HEK293 (cell line): Measurements from ENCODE around the gene ARID3A.
"Not testable (repeated sequence)": the region's sequence is repeated elsewhere in the genome, so short reads cannot be mapped to it uniquely, and the experiment has no call there.

ENCODE experiments used
- YY1 ChIP-seq: fragments of 450-650 bp; formaldehyde crosslinking; IDR thresholded peaks from 2 replicates; pipeline ENCODE4 v1.5.1; 2018; ENCODE audit warnings: missing biosample characterization, missing genetic modification characterization
- ZBTB8A ChIP-seq: fragments of 450-650 bp; formaldehyde crosslinking; IDR thresholded peaks from 2 replicates; pipeline ENCODE4 v1.5.1; 2016; ENCODE audit warnings: missing biosample characterization, missing genetic modification characterization
- ZNF24 ChIP-seq: fragments of 450-650 bp; formaldehyde crosslinking; IDR thresholded peaks from 2 replicates; pipeline ENCODE4 v1.5.1; 2016; ENCODE audit warnings: missing biosample characterization, missing genetic modification characterization
- TF ChIP-seq, protein P1 (sequence below): fragments of 450-650 bp; formaldehyde crosslinking; IDR thresholded peaks from 2 replicates; pipeline ENCODE4 v1.5.1; 2016; ENCODE audit warnings: missing biosample characterization, missing genetic modification characterization, low read depth
- TF ChIP-seq, protein P2 (sequence below): fragments of 450-650 bp; formaldehyde crosslinking; IDR thresholded peaks from 2 replicates; pipeline ENCODE4 v1.5.1; 2016; ENCODE audit warnings: missing biosample characterization, missing genetic modification characterization
- TF ChIP-seq, protein P3 (sequence below): fragments of 450-650 bp; formaldehyde crosslinking; IDR thresholded peaks from 2 replicates; pipeline ENCODE4 v1.5.1; 2016; ENCODE audit warnings: missing biosample characterization, missing genetic modification characterization
- TF ChIP-seq, protein P4 (sequence below): fragments of 450-650 bp; formaldehyde crosslinking; IDR thresholded peaks from 2 replicates; pipeline ENCODE4 v1.5.1; 2016; ENCODE audit warnings: missing biosample characterization, missing genetic modification characterization
- TF ChIP-seq, protein P5 (sequence below): fragments of 450-650 bp; formaldehyde crosslinking; IDR thresholded peaks from 2 replicates; pipeline ENCODE4 v1.5.1; 2016; ENCODE audit warnings: missing biosample characterization, missing genetic modification characterization
- TF ChIP-seq, protein P6 (sequence below): fragments of 450-650 bp; formaldehyde crosslinking; IDR thresholded peaks from 2 replicates; pipeline ENCODE4 v1.5.1; 2017; ENCODE audit warnings: missing biosample characterization, missing genetic modification characterization

DNA sequence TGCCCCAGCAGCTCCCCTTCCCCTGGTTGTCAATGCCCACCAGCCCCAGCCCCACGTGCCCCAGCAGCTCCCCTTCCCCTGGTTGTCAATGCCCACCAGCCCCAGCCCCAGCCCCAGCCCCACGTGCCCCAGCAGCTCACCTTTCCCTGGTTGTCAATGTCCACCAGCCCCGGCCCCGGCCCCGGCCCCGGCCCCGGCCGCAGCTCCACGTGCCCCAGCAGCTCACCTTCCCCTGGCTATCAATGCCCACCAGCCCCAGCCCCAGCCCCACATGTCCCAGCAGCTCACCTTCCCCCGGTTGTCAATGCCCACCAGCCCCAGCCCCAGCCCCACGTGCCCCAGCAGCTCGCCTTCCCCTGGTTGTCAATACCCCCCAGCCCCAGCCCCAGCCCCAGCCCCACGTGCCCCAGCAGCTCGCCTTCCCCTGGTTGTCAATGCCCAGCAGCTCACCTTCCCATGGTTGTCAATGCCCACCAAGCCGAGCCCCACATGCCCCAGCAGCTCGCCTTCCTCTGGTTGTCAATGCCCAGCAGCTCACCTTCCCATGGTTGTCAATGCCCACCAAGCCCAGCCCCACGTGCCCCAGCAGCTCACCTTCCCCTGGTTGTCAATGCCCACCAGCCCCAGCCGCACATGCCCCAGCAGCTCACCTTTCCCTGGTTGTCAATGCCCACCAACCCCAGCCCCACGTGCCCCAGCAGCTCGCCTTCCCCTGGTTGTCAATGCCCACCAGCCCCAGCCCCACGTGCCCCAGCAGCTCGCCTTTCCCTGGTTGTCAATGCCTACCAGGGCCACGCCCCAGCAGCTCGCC lies 46.9 kb upstream of the ARID3A start:
- TF ChIP-seq, protein P1, sequence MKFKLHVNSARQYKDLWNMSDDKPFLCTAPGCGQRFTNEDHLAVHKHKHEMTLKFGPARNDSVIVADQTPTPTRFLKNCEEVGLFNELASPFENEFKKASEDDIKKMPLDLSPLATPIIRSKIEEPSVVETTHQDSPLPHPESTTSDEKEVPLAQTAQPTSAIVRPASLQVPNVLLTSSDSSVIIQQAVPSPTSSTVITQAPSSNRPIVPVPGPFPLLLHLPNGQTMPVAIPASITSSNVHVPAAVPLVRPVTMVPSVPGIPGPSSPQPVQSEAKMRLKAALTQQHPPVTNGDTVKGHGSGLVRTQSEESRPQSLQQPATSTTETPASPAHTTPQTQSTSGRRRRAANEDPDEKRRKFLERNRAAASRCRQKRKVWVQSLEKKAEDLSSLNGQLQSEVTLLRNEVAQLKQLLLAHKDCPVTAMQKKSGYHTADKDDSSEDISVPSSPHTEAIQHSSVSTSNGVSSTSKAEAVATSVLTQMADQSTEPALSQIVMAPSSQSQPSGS, result not testable (repeated sequence)
- not testable (repeated sequence) for TF ChIP-seq ZNF24; ZBTB8A (tag by site-specific recombination); YY1 (tag by site-specific recombination)
- TF ChIP-seq, protein P2, sequence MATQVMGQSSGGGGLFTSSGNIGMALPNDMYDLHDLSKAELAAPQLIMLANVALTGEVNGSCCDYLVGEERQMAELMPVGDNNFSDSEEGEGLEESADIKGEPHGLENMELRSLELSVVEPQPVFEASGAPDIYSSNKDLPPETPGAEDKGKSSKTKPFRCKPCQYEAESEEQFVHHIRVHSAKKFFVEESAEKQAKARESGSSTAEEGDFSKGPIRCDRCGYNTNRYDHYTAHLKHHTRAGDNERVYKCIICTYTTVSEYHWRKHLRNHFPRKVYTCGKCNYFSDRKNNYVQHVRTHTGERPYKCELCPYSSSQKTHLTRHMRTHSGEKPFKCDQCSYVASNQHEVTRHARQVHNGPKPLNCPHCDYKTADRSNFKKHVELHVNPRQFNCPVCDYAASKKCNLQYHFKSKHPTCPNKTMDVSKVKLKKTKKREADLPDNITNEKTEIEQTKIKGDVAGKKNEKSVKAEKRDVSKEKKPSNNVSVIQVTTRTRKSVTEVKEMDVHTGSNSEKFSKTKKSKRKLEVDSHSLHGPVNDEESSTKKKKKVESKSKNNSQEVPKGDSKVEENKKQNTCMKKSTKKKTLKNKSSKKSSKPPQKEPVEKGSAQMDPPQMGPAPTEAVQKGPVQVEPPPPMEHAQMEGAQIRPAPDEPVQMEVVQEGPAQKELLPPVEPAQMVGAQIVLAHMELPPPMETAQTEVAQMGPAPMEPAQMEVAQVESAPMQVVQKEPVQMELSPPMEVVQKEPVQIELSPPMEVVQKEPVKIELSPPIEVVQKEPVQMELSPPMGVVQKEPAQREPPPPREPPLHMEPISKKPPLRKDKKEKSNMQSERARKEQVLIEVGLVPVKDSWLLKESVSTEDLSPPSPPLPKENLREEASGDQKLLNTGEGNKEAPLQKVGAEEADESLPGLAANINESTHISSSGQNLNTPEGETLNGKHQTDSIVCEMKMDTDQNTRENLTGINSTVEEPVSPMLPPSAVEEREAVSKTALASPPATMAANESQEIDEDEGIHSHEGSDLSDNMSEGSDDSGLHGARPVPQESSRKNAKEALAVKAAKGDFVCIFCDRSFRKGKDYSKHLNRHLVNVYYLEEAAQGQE (tag by site-specific recombination), result not testable (repeated sequence)
- TF ChIP-seq, protein P3, sequence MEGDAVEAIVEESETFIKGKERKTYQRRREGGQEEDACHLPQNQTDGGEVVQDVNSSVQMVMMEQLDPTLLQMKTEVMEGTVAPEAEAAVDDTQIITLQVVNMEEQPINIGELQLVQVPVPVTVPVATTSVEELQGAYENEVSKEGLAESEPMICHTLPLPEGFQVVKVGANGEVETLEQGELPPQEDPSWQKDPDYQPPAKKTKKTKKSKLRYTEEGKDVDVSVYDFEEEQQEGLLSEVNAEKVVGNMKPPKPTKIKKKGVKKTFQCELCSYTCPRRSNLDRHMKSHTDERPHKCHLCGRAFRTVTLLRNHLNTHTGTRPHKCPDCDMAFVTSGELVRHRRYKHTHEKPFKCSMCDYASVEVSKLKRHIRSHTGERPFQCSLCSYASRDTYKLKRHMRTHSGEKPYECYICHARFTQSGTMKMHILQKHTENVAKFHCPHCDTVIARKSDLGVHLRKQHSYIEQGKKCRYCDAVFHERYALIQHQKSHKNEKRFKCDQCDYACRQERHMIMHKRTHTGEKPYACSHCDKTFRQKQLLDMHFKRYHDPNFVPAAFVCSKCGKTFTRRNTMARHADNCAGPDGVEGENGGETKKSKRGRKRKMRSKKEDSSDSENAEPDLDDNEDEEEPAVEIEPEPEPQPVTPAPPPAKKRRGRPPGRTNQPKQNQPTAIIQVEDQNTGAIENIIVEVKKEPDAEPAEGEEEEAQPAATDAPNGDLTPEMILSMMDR, result not testable (repeated sequence)
- TF ChIP-seq, protein P4, sequence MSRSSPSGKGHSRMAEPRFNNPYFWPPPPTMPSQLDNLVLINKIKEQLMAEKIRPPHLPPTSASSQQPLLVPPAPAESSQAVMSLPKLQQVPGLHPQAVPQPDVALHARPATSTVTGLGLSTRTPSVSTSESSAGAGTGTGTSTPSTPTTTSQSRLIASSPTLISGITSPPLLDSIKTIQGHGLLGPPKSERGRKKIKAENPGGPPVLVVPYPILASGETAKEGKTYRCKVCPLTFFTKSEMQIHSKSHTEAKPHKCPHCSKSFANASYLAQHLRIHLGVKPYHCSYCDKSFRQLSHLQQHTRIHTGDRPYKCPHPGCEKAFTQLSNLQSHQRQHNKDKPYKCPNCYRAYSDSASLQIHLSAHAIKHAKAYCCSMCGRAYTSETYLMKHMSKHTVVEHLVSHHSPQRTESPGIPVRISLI (tag by site-specific recombination), result not testable (repeated sequence)
- TF ChIP-seq, protein P5, sequence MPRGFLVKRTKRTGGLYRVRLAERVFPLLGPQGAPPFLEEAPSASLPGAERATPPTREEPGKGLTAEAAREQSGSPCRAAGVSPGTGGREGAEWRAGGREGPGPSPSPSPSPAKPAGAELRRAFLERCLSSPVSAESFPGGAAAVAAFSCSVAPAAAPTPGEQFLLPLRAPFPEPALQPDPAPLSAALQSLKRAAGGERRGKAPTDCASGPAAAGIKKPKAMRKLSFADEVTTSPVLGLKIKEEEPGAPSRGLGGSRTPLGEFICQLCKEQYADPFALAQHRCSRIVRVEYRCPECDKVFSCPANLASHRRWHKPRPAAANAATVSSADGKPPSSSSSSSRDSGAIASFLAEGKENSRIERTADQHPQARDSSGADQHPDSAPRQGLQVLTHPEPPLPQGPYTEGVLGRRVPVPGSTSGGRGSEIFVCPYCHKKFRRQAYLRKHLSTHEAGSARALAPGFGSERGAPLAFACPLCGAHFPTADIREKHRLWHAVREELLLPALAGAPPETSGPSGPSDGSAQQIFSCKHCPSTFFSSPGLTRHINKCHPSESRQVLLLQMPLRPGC (tag by site-specific recombination), result not testable (repeated sequence)
- TF ChIP-seq, protein P6, sequence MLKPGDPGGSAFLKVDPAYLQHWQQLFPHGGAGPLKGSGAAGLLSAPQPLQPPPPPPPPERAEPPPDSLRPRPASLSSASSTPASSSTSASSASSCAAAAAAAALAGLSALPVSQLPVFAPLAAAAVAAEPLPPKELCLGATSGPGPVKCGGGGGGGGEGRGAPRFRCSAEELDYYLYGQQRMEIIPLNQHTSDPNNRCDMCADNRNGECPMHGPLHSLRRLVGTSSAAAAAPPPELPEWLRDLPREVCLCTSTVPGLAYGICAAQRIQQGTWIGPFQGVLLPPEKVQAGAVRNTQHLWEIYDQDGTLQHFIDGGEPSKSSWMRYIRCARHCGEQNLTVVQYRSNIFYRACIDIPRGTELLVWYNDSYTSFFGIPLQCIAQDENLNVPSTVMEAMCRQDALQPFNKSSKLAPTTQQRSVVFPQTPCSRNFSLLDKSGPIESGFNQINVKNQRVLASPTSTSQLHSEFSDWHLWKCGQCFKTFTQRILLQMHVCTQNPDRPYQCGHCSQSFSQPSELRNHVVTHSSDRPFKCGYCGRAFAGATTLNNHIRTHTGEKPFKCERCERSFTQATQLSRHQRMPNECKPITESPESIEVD, result not testable (repeated sequence)
